ENCODE data around the gene FHOD1.

Gene FHOD1

DNA sequence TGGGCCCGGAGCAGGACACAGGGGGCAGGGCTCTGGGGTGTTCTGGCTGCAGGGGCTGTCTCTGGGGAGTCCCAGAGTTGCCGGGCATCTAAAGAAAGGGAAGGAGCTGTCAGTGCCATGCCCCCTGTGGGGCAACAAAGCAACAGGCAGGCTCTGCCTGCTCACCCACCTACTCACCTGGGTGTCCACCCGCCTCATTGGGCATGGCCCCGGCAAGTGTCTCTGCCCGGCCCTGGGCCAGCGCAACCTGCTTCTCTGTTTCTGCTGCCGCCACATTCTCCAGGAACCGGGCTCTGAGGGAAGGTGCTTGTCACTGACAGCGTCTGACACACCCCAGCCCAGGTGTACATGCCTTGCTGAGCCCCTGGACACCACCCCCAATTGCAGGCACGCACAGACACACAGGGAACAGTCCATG is 13.1 kb downstream of the FHOD1 start:
- DNase-seq (ENCODE audit: low read depth) = no peak

GRCh38 chr16:67233596-67233995 is 13.7 kb downstream of the FHOD1 start:
- no peak for DNase-seq (ENCODE audit: low read depth)

DNA sequence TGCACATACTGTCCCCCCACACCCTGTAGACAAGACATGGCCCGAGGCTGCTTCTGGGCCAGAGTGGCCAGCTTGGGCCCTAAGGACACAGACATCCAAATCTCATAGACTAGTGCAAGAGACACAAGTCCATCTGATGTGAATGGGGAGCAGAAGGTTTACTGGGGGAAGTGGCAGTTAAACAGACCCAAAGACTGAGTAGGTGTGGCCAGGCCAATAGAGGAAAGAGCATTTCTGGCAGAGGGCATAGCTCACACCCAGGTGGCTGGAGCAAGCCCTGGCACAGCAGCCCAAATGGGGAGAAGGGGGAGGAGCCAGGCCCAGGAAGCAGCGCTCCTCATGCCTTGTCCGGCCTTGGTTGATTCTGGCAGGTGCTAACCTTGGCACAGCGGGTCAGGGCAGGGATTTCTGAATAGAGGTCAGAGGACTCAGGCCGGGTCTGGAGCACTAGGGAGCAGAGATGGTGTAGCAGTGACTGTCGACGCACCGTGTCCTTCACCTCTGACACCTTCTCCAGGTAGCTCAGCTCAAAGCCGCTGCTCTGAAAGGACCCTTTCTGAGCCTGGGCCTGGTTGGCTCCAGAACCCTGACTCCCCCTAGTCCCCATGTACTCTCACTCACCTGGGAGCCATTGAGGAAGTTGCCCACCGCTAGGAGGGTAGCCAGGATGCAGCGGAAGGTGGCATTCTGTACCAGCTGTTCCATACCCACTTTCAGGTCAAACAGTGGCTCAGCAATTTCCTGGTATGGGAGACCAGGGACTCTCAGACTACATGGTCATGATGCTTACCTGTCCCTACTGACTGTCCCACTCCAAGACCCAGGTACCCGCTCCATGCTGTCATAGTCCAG is 16.2 kb downstream of the FHOD1 start:
- DNase-seq (ENCODE audit: low read depth) = no peak

DNA sequence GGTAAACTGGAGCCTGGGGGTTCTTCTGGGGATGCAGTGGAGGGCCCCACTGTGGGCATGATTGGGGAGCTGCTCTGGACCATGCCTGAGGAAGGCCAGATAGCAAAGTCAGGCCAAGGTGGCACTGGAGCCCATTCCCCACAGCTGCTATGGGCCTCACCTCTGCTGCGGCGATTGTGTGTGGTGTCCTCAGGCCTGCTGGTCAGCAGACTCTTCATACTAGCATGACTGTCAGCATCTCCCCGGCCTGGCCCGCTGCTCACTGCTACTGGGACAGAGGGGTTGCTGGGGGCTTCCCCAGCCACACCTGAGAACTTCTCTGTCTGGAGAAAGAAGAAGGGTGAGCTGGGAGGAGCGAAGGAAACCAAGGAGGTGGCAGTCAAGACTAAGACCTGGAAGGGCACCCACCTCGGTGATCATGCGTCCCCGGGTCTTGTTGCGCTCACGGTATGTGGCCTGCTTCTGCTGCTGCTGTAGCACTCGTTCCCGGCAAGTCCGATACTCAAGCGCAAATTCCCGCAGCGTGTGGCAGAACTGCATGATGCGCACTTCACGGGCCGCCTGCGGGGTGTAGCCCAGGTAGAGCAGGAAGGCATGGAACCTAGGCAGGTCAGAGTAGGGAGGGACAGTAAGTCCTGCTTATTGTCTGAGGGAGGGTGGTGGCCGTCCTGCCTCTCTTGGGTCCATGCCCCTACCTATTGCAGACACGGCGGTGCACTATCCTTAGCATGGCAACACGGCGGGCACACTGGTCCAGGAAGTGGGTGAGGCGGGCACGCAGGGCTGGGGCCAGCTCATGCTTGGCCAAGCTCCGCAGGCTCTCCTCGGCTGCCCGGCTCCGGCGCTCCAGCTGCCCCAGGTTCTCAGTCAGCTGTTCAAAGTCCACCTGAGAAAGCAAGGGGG is 17.1 kb downstream of the FHOD1 start:
- DNase-seq (ENCODE audit: low read depth) = no peak

DNA sequence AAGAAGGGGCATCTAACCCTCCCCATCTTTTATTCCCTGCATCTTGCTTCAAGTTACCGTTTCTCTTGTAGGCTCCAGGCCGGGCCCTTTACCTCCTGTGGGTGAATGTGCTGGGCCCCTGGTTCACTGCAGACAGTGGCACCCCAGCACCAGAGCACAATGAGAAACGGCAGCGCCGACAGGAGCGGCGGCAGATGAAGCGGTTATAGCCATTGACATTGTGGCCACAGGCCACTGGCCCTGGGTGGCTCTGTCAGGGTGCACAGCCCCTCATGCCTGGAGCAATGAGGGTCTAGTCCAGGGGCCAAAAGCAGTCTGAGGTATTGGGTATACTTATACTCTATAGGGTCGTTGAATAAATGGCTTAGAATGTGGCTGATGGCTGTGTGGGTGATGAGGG is 18.4 kb downstream of the FHOD1 start:
- DNase-seq (ENCODE audit: low read depth) = no peak

DNA sequence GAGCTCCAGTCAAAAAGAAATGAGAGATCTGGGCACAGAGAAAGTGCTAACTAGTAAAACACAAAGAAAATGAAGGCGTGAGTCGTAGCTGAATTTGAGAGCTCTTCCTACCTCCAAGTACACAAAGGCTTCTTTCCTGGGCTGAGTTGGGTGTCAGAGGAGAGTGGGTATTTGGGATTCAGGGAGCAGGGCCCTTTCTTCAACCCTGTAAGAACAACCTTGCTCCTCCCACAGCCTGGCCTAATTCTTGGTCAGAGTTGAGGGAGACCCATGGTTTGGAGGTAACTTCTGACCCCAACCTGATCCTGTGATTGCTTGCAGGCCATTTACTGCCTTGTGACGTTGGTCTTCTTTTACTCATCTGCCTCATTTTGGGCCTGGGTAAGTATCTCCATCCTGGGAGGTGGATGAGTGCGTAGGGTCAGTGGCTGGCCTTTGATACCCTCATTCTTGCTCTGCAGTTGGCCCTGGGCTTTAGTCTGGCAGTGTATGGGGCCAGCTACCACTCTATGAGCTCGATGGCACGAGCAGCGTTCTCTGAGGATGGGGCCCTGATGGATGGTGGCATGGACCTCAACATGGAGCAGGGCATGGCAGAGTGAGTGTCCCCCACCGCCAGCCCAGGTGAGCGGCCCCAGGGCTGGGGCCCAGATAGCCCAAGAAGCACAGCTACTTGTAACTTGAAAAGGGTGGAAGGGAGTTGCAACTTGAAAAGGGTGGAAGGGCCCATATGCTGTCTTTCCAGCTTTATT is 19.1 kb downstream of the FHOD1 start:
- no peak for DNase-seq (ENCODE audit: low read depth)

DNA sequence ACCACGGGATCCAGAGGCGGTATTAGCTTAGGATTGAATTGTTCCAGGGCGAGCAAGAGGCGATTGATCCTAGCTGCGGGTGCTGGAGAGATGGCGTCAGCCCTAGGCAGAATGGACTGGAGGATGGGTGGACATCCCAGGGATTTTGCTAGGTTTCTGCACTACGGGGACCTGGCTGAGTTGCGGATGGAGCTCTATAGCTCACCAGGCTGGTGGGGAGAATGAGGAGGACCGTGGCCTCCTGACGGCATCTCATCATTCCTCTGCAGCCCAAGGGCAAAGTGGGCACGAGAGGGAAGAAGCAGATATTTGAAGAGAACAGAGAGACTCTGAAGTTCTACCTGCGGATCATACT is 19.7 kb downstream of the FHOD1 start:
- no peak for DNase-seq (ENCODE audit: low read depth)

DNA sequence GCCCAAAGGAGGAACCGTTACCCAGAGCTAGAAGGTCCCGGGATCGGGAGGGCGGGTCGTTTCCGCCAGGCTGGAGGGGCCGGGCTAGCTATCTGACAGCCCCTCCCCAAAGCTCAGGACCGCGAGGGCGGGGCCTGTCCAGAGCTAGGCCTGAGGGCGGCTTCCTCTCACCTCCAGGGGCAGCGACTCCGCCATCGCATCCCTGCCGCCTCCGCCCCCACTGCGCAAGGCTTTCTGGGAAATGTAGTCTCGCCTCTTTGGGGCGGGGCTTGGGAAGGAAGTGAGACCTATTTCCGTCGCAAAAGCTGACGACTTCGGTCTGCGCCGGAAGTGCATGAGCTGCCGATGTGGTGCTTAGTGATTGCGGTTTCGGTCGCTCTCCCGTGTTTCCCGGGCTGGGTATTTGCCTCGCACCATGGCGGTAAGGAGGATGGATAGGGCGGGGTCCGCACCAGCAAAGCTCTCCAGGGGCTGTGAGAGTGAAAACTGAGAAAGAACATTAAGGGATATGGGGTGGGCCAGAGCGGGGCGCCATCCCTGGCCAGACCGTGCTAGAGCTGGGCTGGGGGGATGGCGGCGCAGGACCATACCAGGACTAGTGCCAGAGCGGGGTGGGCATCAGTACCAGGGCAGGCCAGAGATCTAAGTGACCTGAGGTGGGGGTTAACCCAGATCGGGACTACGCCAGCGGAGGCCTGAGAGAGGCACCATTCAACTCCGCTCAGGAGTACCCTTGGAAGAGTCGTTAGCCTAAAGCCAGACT is 20.3 kb downstream of the FHOD1 start, which contains the start of gene TMEM208:
Gene TMEM208, plus strand, starts transcription at position 327 of the 763 bp plus-strand sequence. Its CDS starts 89 bp downstream, at position 416.
- peak; percentile 98 for DNase-seq (ENCODE audit: low read depth)

- DNase-seq (ENCODE audit: low read depth) = no peak
These were observed 20.9 kb downstream of the FHOD1 start for GRCh38 chr16:67226295-67226803.

DNA sequence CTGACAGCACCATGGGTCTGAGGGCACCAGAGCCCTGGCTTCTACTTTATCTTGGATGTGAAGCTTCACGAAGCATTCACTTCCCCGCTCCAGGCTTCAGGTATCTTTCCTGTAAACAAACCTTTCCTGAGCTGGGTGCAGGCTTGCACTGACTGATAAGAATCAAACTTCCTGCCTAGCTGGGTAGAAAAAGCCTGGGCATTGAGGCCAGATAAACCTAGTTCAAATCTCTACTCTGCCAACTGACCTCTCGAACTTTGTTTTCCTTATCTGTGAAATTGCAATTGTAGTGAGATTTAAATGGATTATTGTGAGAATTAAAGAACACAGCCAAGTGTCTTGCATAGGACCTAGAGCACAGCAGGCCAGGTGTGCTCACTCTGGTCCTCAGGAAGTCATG is 23.3 kb downstream of the FHOD1 start:
- no peak for DNase-seq (ENCODE audit: low read depth)

DNA sequence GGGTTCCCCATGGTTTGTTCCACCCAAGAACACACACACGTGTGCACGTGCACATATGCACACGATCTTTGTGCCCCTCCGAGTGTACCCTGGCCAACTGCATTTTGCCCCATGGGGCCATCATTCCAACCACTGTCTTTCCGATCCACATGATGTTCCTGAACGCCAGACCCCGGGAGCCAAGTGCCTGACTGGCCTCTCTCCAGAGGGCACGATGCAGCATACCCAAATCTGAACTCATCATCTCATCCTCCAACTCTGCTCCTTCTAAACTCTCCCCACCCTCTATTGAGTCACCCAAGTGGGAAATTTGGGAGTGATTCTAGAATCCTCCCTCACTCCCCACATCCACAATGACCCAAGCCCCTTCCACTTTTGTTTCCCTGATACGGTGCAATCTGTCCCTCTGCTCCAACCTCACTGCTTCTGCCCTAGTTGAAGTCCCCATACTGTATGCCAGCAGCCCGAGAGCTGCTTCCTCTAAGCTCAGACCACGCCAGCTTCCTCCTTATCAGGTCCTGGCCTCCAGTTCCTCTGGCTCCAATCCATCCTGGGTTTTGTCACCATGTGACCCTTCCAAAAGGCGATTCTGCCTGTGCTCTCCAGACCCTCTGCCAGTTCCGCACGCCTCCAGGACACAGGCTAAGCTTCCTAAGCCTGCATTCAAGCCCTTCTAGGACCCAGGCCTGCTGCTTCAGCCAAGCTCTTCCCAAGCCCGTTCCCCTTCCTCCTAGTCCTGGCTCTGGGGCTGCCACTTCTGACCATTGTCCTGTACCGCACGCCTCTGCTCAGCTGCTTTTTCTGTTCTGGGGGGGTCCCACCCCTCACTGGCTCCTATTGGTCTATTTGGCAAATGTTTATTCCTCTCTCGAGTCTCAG is 30.4 kb downstream of the FHOD1 start:
- DNase-seq (ENCODE audit: low read depth) = no peak

DNA sequence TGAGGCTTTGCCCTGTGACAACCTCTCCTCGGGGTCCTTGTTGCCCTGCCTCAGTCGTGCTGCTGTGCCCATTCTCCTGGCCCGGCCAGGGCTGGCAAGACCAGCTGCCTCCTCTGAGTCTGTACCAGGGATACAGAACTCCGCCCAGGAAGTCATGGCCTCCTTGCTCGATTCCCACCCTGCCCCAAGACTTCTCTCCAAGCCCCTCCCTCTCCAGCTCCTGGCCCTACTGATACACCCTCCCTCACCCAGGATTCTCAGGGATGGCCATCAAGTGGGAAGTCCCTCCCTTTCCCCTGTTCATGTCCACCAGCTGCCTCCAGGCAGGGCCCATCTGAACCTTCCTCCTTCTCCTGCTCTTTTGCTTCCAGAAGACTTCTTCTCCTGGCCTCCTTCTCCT is 31.6 kb downstream of the FHOD1 start:
- no peak for DNase-seq (ENCODE audit: low read depth)

GRCh38 chr16:67213197-67214019 is 33.9 kb downstream of the FHOD1 start:
- no peak for DNase-seq (ENCODE audit: low read depth)

- no peak for DNase-seq (ENCODE audit: low read depth)
These were observed 34.5 kb downstream of the FHOD1 start for GRCh38 chr16:67212766-67213165.

DNA sequence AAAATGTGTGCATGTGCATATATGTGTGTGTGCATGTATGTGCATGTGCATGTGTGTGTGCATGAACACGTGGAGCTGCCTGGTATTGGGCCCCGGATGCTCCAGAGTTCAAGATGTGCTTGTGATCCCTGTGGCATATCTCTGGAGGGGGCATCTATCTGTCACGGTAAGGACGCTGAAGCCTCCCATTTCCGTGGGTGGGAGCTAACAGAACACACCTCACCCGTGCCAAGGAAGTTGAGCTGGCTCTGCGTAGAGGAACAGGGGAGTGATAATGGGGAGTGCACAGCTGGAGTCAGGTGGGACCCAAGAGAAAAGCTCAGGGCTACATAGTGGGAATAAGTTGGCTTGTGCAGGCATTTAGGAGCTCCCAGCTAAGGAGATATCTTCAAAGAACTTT is 35.6 kb downstream of the FHOD1 start:
- DNase-seq (ENCODE audit: low read depth) = no peak

GRCh38 chr16:67210069-67210937 is 37.0 kb downstream of the FHOD1 start:
- no peak for DNase-seq (ENCODE audit: low read depth)

DNA sequence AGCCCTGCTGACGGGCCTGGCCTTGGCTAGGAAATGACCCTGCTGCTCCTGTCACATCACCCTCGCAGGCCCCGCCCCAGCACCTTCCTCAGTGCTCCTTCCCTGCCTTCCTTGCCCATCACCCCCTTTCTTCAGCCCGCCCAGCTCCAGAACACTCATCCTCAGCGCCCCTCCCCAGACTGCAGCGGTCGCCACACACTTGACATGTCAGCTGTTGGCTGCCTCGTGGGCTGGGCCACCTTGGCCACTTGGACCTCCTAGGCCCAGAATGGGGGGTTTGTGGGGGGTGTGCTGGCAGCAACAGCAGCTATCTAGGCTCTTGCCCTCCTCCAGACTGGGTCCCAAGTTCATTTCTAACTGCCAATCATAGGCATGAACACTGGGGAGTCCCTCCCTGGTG is 37.7 kb downstream of the FHOD1 start:
- no peak for DNase-seq (ENCODE audit: low read depth)

DNA sequence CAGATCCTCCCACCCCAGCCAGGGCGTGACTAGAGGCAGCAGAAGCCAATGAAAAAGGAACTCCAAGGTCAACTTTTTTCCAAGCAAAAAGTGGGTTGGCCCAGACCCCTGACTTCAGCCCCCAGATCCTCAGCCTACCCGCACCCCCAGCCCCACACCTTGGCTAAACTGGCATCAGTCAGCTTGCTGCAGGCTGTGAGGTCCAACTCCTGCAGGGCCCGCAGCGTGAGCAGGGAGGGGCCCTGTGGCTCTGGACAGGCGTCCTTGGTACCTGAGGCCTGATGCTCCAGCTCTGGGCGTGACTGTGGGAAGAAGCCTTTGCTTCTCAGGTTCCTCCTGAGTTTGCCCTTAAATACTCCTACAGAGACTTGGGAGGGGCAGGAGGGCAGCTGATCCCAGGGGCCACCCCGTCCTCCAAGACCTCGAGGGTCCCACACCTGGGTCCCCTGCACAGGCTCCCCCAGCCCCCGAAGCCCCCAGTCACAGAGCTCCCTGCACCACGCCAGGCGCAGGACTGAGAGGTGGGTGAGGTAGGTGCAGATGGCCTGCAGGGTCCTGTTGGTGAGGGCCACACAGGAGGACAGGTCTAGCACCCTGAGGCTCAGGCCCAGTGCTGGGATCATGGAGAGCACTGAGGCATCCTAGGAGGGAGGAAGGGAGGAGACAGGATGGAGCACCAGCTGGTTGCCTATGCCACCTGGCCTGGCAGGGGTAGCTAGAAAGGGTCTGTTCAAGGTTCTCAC is 39.0 kb downstream of the FHOD1 start:
- DNase-seq (ENCODE audit: low read depth) = no peak
